ENCODE data around the gene TMEM234.

Gene TMEM234

DNA sequence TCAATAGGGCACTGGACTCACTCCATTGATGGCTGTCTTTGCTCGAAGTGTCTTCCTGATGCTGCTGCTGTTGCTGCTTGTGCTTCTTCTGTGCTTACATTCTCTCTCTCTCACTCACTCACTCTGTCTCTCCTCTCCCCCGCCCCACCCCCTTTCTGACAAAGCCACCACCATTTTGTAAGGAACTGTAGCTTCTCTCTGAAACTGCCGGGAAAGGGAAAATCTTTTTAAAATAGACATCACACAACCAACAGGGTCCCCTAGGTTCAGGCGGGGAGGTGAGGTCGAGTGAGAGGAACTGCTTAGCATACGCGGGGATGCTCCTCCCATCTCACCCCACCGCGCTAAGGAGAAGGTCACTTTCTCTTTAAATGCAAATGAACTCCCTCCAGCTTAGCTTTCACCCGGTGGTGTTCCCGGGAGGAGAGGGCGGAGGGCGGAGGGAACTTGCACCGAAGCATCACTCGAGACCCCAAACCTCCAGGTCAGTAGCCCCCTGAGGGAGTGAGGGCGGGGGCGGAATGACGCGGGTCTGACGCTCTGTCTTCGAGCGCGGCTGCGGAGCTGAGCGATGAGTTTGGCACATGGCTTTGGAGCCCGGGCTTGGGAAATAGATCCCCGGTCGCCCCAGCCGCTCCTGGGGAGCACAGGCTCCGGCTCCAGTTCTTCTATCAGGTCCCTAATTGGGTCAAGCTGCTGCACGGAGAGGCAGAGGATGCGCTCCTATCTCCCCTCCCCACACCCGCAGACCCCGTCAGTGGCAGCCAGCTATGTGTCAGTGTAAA, 21.7 kb downstream of the TMEM234 start, which contains the start of gene CCDC28B:
Gene CCDC28B, plus strand, starts transcription at position 370 of the 785 bp plus-strand sequence. CDS start 1,341 bp downstream, outside the sequence.
- peak; percentile 41 for DNase-seq (ENCODE audit: low read depth, low spot score)

DNA sequence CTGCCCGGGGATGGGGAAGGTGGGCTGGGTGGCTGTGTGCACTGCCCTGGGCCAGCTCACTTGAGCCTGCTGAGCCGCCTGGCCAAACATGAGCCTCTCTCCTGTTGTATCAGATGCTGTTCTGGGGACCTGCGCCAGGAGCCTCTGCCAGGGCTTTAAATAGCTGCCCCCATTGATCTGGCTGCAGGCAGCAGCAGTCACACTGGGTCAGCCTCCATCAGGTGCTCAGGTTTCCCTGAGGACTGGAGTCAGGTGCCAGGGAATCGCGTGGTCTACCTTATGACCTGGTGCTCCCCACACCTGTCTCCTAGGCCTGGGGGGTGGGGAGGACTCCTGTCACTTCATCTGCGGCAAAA, 22.5 kb downstream of the TMEM234 start:
- no peak for DNase-seq (ENCODE audit: low read depth, low spot score)

DNA sequence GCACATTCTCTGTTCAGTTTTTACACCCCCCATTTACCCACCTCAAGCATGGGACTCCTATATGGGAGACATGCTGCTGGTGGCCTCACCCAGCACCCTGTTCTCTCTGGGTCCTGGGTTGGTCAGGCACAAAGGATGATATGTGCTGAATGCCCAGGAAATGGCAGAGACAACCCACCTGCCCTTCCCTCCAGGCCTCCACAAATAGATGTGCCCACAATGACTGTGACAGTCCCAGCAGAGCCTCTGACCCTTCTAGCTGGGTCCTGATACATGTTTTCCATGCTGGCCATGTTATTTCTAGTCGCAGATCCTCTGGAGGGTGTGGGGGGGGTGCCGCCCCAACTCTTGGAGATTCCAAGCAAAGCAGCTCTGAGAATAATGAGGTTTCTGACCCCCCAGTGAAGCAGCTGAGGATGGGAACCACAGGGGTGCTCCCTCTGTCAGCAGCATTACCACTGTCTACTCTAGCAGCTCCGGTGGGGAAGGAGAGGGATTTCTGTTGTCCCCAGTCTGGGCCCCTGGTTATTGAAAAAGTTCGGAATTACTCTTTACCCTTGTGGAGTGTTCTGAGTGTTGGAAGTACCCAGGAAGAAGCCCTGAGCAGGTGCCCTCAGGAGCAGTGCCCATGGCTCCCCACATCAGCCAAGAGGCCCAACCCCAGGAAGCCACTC, 23.0 kb downstream of the TMEM234 start:
- DNase-seq (ENCODE audit: low read depth, low spot score), result no peak

DNA sequence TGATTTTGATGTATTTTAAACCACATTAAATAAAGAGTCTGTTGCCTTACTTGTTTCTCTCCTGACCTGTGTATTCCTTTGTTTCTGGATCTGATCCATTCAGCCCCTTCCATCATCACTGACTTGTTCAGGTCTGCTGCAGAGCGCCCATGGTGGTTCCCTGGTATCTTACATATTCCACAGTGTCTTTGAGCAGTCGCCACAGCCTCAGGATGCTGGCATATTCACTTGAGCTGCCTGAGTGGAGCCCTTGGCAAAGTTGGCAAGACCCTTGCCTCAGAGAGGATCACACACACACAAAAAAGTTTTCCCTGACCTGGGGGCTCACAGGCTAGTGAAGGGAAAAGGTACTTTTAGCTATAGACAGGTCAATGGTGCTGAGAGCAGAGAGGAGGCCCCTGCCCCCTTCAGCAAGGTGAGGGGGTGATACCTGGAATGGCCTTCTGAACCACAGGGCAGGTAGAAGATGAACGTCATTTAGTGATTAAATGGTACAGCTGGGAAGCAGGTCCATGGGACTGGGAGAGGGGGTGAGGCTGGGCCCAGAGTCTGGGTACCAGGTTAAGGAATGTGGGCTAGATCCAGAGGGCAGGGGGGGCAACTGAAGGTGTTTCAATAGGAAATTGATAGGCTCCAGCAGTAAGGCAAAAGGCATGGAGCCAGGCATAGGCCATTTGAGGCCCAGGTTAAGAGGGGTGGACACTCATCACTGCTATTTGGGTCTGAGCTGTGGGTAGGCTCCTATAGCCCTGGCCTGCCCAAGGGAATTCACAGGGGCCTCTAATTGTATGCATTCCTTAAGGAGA, 23.7 kb downstream of the TMEM234 start:
- DNase-seq (ENCODE audit: low read depth, low spot score), result no peak

DNA sequence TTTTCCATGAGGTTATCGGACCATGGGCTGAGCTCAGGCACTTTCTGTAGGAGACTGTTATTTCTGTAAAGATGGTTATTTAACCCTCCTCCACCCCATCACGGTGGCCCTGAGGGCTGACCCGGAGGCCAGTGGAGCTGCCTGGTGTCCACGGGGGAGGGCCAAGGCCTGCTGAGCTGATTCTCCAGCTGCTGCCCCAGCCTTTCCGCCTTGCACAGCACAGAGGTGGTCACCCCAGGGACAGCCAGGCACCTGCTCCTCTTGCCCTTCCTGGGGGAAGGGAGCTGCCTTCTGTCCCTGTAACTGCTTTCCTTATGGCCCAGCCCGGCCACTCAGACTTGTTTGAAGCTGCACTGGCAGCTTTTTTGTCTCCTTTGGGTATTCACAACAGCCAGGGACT, 24.3 kb downstream of the TMEM234 start:
- no peak for DNase-seq (ENCODE audit: low read depth, low spot score)

DNA sequence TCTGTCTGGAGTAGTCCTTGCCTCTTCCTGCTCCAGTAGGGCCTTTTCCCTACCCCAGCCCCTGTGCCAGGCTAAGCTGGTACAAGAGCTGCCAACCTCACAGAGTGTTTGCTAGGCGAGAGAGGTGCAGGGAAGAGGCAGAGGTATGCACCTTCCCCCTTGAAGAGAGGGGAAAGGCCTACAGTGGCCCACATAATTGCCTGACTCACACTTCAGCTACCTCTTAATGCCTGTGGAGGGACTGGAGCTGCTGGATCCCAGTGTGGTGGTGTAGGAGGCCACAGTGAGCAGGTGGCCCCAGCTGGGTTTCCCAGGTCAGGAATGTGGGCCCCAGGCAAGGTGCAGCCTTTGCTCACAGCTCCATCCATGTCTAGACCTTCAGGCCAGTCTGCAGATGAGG, 25.1 kb downstream of the TMEM234 start:
- DNase-seq (ENCODE audit: low read depth, low spot score), result no peak

DNA sequence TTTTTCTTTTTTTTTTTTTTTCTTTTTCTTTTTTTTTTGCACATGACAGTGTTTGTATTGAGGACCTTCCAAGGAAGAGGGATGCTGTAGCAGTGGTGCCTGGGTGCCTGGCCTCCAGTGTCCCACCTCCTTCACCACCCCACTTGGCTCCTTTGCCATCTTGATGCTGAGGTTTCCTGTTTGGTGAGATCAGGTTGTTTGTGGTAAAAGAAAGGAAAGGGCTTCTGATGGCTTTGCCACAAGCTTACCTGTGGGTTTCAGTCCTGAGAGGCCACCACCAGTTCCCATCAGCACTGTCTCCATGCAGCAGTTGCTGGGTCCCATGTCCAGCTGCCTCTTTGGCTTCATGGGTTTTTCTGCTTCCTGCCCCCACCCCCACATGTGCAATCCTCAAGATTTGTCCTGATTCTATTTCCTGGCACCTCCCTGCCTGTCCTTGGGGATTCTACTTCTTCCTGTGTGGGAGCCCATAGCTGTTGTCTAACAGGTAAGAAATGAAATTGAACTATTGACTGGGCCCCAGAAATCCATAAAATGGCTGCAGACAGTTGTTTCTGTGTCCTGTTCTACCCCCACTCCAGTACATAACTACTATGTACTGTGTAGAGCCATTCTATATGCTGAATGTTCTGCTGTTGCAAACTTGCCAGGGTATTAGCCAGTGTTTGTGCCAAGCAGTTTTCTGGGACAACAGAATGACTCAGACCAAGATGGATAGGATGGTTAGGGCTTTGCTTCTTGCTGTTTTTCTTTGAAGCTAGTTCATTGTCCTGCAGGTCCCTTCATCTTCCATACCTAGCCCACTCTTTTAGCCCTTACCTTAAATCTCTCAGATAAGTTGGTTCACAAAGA, 26.0 kb downstream of the TMEM234 start:
- DNase-seq (ENCODE audit: low read depth, low spot score), result no peak

DNA sequence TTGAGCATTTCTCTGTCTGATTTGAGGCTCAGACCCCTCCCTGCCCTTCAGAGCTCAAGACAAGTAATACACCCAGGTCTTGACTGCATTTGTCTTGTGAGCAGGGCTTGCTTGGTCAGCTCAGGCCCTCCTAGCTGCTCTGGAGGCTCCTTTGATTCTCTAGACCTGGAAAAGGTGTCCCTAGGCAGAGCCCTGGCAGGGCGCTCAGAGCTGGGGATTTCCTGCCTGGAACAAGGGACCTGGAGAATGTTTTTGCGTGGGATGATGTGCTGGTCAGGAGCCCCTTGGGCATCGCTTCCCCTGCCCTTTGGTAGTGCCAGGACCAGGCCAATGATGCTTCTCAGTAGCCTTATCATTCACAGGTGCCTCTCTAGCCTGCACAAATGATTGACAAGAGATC, 26.6 kb downstream of the TMEM234 start:
- DNase-seq (ENCODE audit: low read depth, low spot score), result no peak

DNA sequence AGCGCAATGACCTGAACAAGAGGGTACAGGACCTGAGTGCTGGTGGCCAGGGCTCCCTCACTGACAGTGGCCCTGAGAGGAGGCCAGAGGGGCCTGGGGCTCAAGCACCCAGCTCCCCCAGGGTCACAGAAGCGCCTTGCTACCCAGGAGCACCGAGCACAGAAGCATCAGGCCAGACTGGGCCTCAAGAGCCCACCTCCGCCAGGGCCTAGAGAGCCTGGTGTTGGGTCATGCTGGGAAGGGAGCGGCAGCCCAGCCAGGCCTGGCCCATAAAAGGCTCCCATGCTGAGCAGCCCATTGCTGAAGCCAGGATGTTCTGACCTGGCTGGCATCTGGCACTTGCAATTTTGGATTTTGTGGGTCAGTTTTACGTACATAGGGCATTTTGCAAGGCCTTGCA, 27.2 kb downstream of the TMEM234 start:
- DNase-seq (ENCODE audit: low read depth, low spot score), result no peak

DNA sequence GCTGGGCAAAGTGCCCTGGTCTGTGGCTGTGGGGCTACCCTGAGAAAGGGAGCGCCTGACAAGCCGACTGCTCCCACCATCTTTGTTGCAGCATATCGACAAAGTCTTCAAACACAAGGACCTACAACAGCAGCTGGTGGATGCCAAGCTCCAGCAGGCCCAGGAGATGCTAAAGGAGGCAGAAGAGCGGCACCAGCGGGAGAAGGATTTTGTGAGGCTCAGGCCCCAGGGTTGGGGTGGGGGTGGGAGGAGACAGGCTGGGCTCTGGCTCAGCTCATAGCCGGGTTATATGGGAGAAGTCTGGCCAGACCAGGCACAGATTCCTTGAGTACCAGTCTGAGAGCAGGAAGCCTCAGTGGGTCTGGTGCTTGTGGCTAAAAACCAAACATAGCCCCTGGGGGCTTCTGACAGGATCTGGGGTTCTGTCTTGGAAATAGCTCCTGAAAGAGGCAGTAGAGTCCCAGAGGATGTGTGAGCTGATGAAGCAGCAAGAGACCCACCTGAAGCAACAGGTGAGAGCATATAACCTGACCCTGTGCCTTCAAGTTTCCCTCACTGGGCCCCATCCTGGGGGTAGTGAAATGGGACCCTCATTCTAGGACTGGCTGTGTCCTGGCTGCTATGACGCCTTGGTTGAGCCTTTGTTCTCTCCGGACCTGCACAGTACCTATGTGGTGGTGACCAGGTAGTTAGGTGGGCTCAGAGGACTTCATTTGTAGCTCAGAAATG, 29.8 kb downstream of the TMEM234 start:
- no peak for DNase-seq (ENCODE audit: low read depth, low spot score)

DNA sequence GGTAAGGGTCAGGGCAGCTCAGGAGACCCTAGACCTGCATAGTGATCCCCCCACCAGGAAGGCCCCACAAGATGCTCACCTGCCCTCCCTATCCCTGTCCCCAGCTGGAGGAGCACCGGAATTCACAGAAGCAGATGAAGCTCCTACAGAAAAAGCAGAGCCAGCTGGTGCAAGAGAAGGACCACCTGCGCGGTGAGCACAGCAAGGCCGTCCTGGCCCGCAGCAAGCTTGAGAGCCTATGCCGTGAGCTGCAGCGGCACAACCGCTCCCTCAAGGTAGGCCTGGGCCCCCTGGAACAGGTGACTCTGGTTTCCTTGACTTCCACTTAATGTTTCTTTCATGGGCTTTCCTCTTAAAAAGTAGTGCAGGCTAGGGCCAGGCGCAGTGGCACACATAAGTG, 34.3 kb downstream of the TMEM234 start:
- no peak for DNase-seq (ENCODE audit: low read depth, low spot score)

DNA sequence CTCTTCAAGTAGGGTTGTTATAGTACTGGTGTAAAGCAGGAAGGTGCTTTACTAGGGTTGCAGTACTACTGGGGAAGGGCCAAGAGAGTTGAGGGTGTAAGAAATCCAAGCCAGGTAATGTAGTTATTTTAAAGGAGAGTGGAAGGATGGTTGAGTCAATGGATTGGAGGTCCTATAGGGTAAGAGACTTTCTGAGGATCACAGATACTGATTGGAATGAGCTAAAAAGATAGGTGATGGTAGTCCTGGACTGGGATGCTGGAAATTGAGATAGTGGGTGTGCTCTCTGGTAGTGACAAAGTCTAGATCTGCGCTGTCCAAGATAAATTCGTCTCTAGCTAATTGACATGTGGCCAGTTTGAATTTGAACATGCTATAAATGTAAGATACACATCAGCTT, 35.7 kb downstream of the TMEM234 start:
- DNase-seq (ENCODE audit: low read depth, low spot score), result no peak

DNA sequence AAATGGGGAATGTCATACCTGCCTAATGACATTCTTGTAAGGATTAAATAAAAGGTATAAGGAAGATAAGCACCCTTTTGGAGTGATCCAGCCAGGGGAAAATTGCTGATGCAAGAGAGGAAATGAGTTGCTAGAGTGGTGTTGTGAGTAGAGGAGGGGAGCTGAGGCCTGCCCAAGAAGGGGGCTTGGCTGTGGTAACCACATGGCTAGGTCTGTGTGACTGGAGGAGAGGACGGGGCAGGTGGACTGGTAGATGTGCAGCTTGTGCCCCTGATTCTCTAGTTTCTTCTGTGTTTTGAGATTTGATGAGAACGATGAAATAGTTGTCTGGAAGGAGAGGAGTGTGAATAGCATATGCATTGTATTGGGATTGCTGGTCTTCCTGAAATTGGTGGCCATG, 36.1 kb downstream of the TMEM234 start:
- no peak for DNase-seq (ENCODE audit: low read depth, low spot score)

DNA sequence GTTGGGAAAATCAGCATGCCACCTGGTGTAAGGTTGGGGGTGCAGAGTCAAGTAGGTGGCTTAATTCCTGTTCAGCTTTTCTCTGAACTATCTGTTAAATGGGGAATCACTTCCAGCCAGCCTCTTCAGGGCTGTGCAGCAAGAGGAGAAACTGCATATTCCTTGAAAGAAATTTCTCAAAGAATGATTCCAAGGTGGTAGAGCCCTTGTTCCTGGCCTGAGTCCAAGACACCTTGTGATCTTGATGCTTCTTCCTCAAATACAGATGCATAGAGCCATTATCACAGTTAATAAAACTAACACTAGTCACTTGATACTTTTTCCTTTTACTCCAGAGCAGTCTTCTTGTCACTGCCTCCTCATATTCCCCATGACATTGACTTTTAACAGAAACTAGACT, 37.5 kb downstream of the TMEM234 start:
- DNase-seq (ENCODE audit: low read depth, low spot score), result no peak

DNA sequence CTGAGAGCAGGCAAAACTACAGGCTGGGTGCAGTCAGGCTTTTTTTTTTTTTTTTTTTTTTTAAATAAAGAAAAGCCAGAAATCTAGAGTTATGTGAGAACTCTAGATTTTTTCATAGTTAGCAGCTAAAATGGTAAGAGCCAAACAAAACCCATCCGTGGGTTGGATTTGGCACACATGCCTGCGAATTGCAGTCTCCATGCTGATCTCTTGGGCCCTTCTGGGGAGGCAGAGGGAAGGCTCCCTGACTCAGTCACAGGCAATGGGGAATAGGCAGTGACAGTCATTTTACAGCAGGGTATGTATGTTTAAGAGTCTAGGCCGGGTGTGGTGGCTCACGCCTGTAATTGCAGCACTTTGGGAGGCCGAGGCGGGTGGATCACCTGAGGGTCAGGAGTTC, 40.1 kb downstream of the TMEM234 start:
- no peak for DNase-seq (ENCODE audit: low read depth, low spot score)

DNA sequence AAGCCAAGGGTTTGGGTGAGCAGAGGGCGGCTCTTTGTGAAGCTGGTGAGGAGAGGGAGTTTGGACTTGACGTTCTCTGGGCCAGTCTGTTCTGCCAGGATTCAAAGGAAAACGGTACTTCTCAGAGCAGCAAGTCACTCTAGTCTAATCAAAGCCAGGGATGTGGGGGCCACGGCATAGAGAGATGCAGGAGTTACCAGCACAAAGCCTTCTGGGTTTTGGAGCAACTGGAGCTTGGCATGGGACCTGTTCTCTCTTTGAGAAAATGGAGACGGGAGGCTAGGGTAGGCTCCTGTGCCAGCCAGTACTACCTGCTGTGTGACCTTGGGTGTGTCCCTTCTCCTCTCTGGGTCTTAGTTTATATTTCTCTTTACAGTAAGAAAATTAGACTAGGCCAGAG, 40.6 kb downstream of the TMEM234 start:
- DNase-seq (ENCODE audit: low read depth, low spot score), result no peak

DNA sequence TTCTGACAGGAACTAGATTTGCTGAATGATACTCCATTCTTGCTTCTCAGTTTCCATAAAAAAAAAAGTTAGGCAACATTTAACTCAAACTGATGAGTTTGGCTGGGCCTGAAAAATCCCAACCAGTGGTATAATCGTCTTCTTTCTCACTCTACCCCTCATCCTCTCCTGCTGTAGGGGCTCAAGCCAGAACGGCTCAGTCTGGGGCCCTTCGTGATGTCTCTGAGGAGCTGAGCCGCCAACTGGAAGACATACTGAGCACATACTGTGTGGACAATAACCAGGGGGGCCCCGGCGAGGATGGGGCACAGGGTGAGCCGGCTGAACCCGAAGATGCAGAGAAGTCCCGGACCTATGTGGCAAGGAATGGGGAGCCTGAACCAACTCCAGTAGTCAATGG, 41.1 kb downstream of the TMEM234 start:
- DNase-seq (ENCODE audit: low read depth, low spot score), result no peak

DNA sequence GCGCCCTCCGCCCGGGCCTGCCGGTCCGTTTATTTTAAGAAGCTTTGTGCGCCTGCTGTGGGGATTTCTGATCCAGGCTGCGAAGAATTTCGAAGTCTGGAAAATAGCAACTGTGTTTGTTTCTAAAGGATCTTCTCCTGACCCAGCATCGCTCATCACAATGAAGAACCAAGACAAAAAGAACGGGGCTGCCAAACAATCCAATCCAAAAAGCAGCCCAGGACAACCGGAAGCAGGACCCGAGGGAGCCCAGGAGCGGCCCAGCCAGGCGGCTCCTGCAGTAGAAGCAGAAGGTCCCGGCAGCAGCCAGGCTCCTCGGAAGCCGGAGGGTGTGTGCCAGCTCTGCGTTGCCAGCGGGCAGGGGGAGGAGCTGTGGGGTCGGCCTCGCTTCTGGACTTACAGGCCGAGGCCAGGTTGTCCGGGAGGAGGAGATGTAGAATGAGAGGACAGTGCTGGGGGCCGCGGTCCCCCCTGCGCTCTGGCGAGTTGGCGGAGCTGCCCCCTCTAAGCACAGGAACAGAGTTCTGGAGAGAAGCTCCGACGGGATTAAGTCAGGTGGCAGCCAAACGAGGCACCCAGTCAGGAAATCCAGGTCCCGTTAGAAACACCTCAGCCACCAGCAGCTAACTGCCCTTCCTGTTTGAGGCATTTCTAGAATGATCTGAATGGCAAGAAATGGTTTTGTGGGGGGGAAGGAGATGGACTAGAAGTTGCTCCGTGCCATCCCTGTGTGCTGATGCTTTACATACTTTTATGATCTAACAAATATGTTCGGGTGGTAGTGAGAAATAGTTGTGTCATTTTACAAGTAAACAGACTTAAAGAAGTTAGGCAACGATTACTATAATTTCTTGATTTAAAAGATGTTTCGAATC, 41.7 kb downstream of the TMEM234 start:
- DNase-seq (ENCODE audit: low read depth, low spot score), result peak; percentile 12

DNA sequence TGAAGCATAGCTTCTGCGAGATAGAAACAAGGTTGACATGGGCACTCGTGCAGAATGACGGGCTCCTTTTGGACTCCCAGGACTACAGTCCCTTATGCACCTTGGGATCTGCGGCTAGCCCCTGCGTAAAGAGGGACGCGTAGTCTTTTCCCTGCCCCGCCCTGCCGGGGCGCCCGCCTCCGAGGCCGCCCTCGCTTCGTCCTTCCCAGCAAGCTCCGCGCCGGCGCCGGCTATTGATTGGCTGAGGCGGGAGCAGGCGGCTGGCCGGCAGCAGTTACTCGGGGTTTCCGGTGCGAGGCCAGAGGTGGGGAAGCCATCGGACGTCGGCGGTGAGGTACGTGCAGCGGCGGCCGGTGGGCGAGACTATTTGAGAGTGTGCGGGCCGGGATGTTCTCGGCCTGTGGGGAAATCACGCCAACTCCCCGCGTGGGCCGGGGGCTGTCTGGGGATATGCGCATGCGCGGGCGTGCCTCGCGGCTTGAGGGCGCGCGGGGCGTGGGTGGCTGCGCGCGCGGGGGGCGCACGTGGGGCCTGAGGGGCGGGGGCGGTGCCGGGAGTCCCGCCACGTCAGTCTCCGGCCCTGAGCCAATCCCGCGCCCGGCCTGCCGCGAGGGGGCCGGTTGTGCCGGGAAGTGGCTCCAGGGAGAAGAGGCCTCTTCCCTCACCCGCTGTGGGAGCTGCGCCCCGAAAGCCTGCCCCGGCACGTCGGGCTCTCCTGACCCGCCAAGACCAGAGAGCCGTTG, 42.5 kb downstream of the TMEM234 start, which contains the start of gene TXLNA:
Gene TXLNA, plus strand, starts transcription at position 233 of the 743 bp plus-strand sequence. CDS start 671 bp downstream, outside the sequence.
- DNase-seq (ENCODE audit: low read depth, low spot score), result peak; percentile 82

All from smooth muscle cell of the brain vasculature (primary cell).